ENCODE results near the gene ZZZ3.

GRCh38 chr1:77697441-77697840 lies 15.0 kb upstream of the ZZZ3 start:
- TF ChIP-seq CTCF (conservative IDR thresholded peaks at IDR 0.05; ENCODE audit: low read length) (no peak), EZH2phosphoT487 (IDR thresholded peaks at IDR 0.05; ENCODE audit: borderline replicate concordance) (no peak)
